B cell (primary cell): Measurements from ENCODE around the gene RGS3. TPM values are rescaled to one million over a fixed set of nuclear protein-coding genes. Genes with fewer than 3 reads are reported as not detected.

ENCODE experiments used
- ATAC-seq: fragments of 200-7000 bp; cut with Tn5 transposase; one replicate; pipeline ENCODE4 v1.10.0; 2021; ENCODE audit warnings: low read depth, mild to moderate bottlenecking, moderate number of reproducible peaks, moderate library complexity
- CTCF ChIA-PET: fragments of 350-600 bp; sonication (Branson Sonifier 250); formaldehyde crosslinking; loops from one replicate; lab custom pipeline; 2021; ENCODE audit warnings: antibody characterized with exemption, inconsistent platforms; lab: Charles Lee
- POLR2A ChIA-PET: fragments of 350-600 bp; sonication (Branson Sonifier 250); formaldehyde crosslinking; loops from one replicate; lab custom pipeline; 2021; ENCODE audit warnings: antibody characterized with exemption; lab: Charles Lee
- DNase-seq: peaks from one replicate; pipeline ENCODE4 v3.0.0; 2013
- H2AFZ ChIP-seq: 2 replicates; pipeline ENCODE4 v1.6.1; 2012; ENCODE audit warnings: mild to moderate bottlenecking, low read depth, low read length; ENCODE audit not compliant: insufficient read depth, poor library complexity, severe bottlenecking
- H3K27ac ChIP-seq, 2 donors: 1 replicate in 1 of 2; 2 replicates in 1 of 2; pipeline ENCODE4 v1.5.1; 2012 to 2013; ENCODE audit warnings: low read length in 2 of 2, mild to moderate bottlenecking in 2 of 2, moderate library complexity in 1 of 2
- H3K27me3 ChIP-seq, 4 experiments: fragments of 200-600 bp in 1 of 4; sonication (generic) in 1 of 4; replicated peaks in 1 of 4; 1 replicate in 2 of 4; 2 replicates in 2 of 4; pipeline versions ENCODE4 v1.6.1 to v1.7.0; 2013 to 2016; ENCODE audit warnings: low read length in 3 of 4, mild to moderate bottlenecking in 2 of 4, mixed read lengths in 1 of 4, moderate library complexity in 1 of 4; ENCODE audit not compliant: insufficient read depth in 4 of 4, control insufficient read depth in 3 of 4; ENCODE audit errors: control extremely low read depth in 1 of 4
- H3K36me3 ChIP-seq, 2 experiments: replicated peaks in 1 of 2; 1 replicate in 1 of 2; 2 replicates in 1 of 2; pipeline versions ENCODE4 v1.6.1 to v1.7.1; 2013; ENCODE audit warnings: low read length in 1 of 2; ENCODE audit not compliant: insufficient read depth in 2 of 2, control insufficient read depth in 1 of 2; ENCODE audit errors: control extremely low read depth in 1 of 2, extremely low read depth in 1 of 2
- H3K4me1 ChIP-seq, 2 donors: fragments of 200-600 bp in 1 of 2; sonication (generic) in 1 of 2; 1 replicate in 1 of 2; 2 replicates in 1 of 2; pipeline versions ENCODE4 v1.5.1 to v1.6.1; 2013 to 2017; ENCODE audit warnings: low read length in 2 of 2; ENCODE audit not compliant: control insufficient read depth in 2 of 2, insufficient read depth in 2 of 2
- H3K4me2 ChIP-seq: replicated peaks from 2 replicates; pipeline ENCODE3; 2012; ENCODE audit warnings: mild to moderate bottlenecking, low read depth, low read length; ENCODE audit not compliant: poor library complexity, severe bottlenecking
- H3K4me3 ChIP-seq, 5 experiments: fragments of 200-600 bp in 1 of 5; sonication (generic) in 1 of 5; 1 replicate in 3 of 5; 2 replicates in 2 of 5; pipeline versions ENCODE4 v1.5.1 to v1.7.0; 2011 to 2016; ENCODE audit warnings: low read length in 4 of 5, mild to moderate bottlenecking in 4 of 5, low read depth in 2 of 5, control low read depth in 1 of 5, moderate library complexity in 1 of 5; ENCODE audit not compliant: insufficient read depth in 1 of 5; ENCODE audit errors: control extremely low read depth in 1 of 5, extremely low read depth in 1 of 5
- H3K79me2 ChIP-seq: fragments of 200-600 bp; sonication (generic); one replicate; pipeline ENCODE4 v1.6.0; 2016; ENCODE audit warnings: low read length; ENCODE audit not compliant: control insufficient read depth, insufficient read depth
- H3K9ac ChIP-seq: fragments of 200-600 bp; sonication (generic); 2 replicates; pipeline ENCODE4 v1.6.1; 2017; ENCODE audit warnings: mild to moderate bottlenecking, low read length, moderate library complexity
- H3K9me3 ChIP-seq, 3 donors: one replicate each; pipeline versions ENCODE4 v1.6.1 to v1.7.1; 2013; ENCODE audit warnings: low read length in 2 of 3; ENCODE audit not compliant: control insufficient read depth in 2 of 3, insufficient read depth in 1 of 3; ENCODE audit errors: control extremely low read depth in 1 of 3
- H4K20me1 ChIP-seq: 2 replicates; pipeline ENCODE4 v1.6.0; 2012; ENCODE audit warnings: mild to moderate bottlenecking, low read length; ENCODE audit not compliant: insufficient read depth, control insufficient read depth, poor library complexity, severe bottlenecking
- H3K27ac Mint-ChIP-seq: one replicate; pipeline ENCODE4 v1.8.0; 2021; ENCODE audit warnings: mixed read lengths
- H3K27me3 Mint-ChIP-seq: one replicate; pipeline ENCODE4 v1.8.0; 2021; ENCODE audit warnings: mixed read lengths
- H3K4me1 Mint-ChIP-seq: one replicate; pipeline ENCODE4 v1.8.0; 2021; ENCODE audit warnings: mixed read lengths
- H3K4me3 Mint-ChIP-seq: one replicate; pipeline ENCODE4 v1.8.0; 2021; ENCODE audit warnings: mixed read lengths
- H3K9me3 Mint-ChIP-seq: one replicate; pipeline ENCODE4 v1.8.0; 2022; ENCODE audit warnings: mixed read lengths; ENCODE audit not compliant: insufficient read depth
- CTCF ChIP-seq: fragments of 200-600 bp; IDR thresholded peaks from one replicate; pipeline ENCODE4 v1.8.0; 2022; ENCODE audit warnings: antibody characterized with exemption, mild to moderate bottlenecking
- EZH2 ChIP-seq: IDR thresholded peaks from 2 replicates; pipeline ENCODE4 v1.6.1; 2012; ENCODE audit warnings: borderline replicate concordance, low read depth, mild to moderate bottlenecking, moderate library complexity, low read length; ENCODE audit not compliant: insufficient read depth, poor library complexity, severe bottlenecking
- WGBS: methylation state at CpG from one replicate; pipeline ENCODE4 v1.1.5; 2013; ENCODE audit warnings: missing lambda C conversion rate; ENCODE audit not compliant: insufficient coverage; 5-methylcytosine and 5-hydroxymethylcytosine counted together
- intact Hi-C: fragments of 100-400 bp; cut with micrococcal nuclease; formaldehyde crosslinking; loops from one replicate; pipeline ENCODE4 v1.10.0; 2022
- polyA plus RNA-seq: library from polyadenylated mRNA; depleted of rRNA; stranded (reverse); fragments of >200 nt; gene quantifications from 2 replicates; pipeline ENCODE4 v1.2.3, GENCODE V29; 2012
- total RNA-seq, 2 donors: library from RNA; stranded (reverse); fragments of 120-200 nt in 1 of 2; gene quantifications; 1 replicate in 1 of 2; 2 replicates in 1 of 2; pipeline versions ENCODE4 v1.2.3 to v1.2.4, GENCODE V29; 2013 to 2022

RGS3 gene
- total and polyA plus RNA-seq, 2 donors (not counting 1 experiment from before 2014, with no cell fraction given), result 12.0 to 15.6 TPM

- ChIA-PET CTCF (no interaction called here), POLR2A (no interaction called here)
- Mint-ChIP-seq H3K9me3 (no peaks in the 10 kb centered on the region), H3K4me1 (no peaks in the 10 kb centered on the region), H3K4me3 (no peak overlapping the region), H3K27ac (no peak overlapping the region), H3K27me3 (no peaks in the 10 kb centered on the region)
- Histone ChIP-seq H3K9ac (no peak overlapping the region), H3K4me1 (no peaks in the 10 kb centered on the region), H3K79me2 (no peaks in the 10 kb centered on the region), H3K4me3 (no peak overlapping the region), H4K20me1 (no peaks in the 10 kb centered on the region), H3K4me2 (no peak overlapping the region), H3K27me3 (no peaks in the 10 kb centered on the region), H3K9me3 (no peaks in the 10 kb centered on the region), H3K27ac (no peak overlapping the region), H2AFZ (no peak overlapping the region), H3K36me3 (no peaks in the 10 kb centered on the region)
- DNase-seq, result no peak
- 86% methylated on average over 1 of the region's 3 CpGs for WGBS
- ATAC-seq, result no peak
- intact Hi-C loops, result no loop called here
- TF ChIP-seq EZH2 (no peak), CTCF (no peak)
Measured at GRCh38 chr9:113556877-113557593, 93.5 kb downstream of the RGS3 start.

GRCh38 chr9:113558632-113559502, 95.3 kb downstream of the RGS3 start:
- Mint-ChIP-seq H3K4me3 (no peak overlapping the region), H3K27me3 (no peaks in the 10 kb centered on the region), H3K27ac (no peak overlapping the region), H3K4me1 (no peaks in the 10 kb centered on the region), H3K9me3 (no peaks in the 10 kb centered on the region)
- H3K79me2 ChIP-seq, result no peaks in the 10 kb centered on the region
- WGBS, result 94% methylated on average over 7 of the region's 7 CpGs
- no peak overlapping the region for H3K27ac ChIP-seq
- no peak overlapping the region for H3K4me3 ChIP-seq
- no peaks in the 10 kb centered on the region for H3K27me3 ChIP-seq
- TF ChIP-seq EZH2 (no peak), CTCF (no peak)
- no peaks in the 10 kb centered on the region for H3K36me3 ChIP-seq
- H4K20me1 ChIP-seq, result no peaks in the 10 kb centered on the region
- no peak overlapping the region for H2AFZ ChIP-seq
- H3K9me3 ChIP-seq, result no peaks in the 10 kb centered on the region
- H3K4me2 ChIP-seq, result no peak overlapping the region
- no peaks in the 10 kb centered on the region for H3K4me1 ChIP-seq
- no peak for ATAC-seq
- CTCF ChIA-PET, result no interaction called here
- intact Hi-C loops, result no loop called here
- no peak overlapping the region for H3K9ac ChIP-seq
- POLR2A ChIA-PET, result no interaction called here
- DNase-seq, result no peak
